ENCODE data around the gene FOXO3.

FOXO3 gene

DNA sequence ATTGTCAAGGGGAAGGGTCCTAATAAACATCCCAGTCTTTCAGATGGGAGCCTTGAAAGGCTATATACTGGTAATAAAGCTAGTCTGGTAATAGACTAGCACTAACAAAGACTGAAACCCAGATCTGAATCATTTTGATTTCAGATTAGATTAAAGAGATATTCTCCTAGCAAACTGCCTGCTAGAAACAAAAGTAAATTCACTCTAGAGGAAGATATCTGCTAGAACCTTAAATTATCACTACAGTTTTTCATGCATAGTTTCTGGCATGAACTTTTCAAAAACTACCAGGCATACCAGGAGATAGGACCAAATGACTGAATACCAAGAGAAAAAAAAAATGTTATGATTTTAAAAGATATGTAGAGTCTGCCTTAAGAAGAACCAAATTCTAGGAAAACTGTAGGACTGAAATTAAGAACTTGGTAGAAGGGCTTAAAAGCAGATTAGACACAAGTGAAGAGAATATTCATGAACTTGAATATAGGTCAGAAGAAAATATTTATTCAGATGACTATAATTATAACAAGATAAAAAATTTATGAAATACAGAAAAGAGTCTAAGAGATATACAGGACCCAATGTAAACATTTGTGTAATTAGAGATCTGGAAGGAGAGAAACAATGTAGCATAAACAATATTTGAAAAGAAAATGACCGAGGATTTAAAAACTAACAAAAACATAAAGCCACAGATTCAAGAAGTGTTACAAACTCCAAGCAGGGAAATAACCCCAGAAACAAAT is 141.6 kb downstream of the FOXO3 start:
- in situ Hi-C loops (cut with MboI; ENCODE audit: low sequenced_read_pairs) = no loop called here

DNA sequence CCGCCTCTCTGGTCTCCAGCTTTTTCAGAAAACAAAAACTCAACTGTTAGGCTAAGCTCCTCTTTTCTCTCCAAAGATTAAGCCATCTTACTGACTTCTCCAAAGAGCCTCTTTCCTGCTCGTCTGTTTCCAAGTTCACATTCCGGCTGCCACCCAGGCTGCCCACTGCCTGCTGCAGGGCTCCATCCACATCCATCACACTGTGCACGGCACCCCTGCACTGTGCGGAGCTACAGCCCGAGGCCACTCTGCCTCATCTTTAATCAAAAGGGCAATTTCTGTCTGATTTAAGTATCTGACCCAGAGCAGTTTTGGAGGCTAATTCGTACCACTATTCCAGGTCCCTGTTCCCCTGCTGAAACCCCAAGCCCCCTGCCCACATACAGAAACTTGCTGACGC is 145.9 kb downstream of the FOXO3 start:
- in situ Hi-C loops (cut with MboI; ENCODE audit: low sequenced_read_pairs) = no loop called here

DNA sequence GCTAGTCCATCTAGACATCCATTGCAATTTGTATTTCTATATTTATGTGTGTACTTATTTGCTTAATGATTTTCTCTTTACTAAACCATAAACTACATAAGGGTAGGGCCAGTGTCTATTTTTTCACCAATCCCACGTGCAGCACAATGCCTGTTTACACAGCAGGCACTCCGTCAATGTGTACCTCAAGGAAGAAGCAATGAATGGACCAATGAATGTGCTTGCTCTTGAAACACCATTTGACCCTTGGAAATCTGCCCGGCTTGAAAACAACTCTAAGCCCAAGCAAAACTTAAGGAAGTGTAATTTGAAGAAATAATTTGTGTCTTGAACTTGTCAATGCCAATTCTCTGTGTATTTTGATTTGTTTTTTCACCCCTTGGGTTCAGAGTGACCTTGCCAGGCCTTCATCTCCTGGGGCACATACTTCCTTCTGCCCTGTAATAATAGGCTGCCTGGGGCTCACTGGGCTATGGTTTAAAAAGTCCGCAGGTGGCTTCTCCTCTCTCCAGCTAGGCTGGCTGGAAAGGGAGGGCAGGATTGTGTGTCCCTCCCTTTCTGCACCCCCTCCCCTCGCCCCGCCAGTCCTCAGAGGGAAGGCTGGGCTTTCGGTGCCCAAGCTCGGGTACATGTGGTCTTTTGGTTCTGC is 146.7 kb downstream of the FOXO3 start:
- in situ Hi-C loops (cut with MboI; ENCODE audit: low sequenced_read_pairs) = no loop called here

DNA sequence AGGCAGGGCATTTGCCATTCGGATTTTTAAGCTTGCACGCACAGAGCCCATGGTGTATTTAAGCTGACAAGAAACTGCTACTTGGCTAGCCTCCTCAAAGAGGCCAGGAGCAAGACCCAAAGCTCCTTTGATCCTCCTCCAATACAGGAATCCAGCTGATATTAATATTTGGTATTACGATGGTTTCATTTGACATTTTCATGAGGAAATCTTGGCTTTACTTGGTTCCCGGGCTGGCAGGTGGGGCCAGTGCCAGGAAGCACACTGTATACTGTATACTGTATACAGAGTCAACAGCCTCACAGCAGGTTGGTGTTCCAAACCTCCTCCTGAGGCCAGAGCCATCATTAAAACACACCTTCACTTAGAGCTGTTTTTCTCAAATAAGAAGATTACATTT is 149.3 kb downstream of the FOXO3 start:
- in situ Hi-C loops (cut with MboI; ENCODE audit: low sequenced_read_pairs) = no loop called here

DNA sequence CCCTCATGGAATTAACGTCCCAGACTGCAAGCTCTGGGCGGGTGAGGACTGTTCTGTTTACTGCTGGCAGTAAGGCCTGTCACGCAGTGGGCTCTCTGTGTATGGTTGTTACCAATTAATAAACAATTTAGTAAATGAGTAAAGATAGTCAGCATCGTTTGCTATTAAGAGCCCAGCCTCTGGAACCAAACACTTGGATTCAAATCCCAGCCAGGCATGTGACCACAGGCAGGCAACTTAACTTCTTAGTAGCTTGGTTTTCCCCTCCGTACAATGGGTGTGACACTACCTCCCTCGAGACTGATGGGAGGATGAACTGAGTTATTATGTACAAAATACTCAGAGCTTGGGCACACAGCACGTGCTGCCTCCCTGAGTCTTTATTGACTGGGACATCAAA is 149.8 kb downstream of the FOXO3 start:
- in situ Hi-C loops (cut with MboI; ENCODE audit: low sequenced_read_pairs) = no loop called here

DNA sequence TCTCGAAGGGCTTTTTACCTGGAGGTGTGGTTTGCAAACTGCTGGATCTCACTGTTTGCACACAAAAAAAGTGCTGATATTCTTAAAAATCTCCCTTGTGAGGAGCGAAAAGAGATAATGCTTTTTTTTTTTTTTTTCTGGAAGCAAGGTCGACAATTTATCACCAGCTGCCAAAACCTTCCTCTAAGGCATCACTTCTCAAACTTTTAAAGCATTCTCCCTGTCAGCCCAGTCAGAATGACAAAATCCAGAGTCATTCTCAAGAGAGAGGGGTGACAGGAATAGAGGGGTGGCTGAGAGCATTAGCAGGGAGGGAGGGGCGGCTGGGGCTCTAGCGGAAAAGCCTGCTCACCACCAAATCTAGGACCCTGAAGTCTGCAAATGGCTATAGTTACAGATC is 150.4 kb downstream of the FOXO3 start:
- in situ Hi-C loops (cut with MboI; ENCODE audit: low sequenced_read_pairs) = no loop called here

DNA sequence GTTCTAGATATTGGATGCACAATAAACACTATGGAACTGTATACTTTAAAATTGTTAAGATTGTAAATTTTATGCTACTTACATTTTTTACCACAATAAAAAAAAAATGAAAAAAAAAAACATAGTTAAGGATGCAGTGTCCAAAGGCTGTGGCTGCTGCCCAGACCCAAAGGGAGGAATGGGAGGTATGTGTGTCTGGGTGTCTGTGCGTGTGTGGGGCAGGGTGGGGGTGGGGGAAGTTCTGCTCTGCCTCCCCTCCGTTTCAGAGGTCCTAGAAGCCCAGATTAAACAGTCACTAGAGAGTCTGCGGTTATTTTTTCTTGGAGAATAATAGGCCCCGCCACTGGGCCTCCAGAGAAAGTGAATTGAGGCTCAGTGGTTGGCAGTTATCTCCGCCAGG is 151.1 kb downstream of the FOXO3 start:
- in situ Hi-C loops (cut with MboI; ENCODE audit: low sequenced_read_pairs) = no loop called here

DNA sequence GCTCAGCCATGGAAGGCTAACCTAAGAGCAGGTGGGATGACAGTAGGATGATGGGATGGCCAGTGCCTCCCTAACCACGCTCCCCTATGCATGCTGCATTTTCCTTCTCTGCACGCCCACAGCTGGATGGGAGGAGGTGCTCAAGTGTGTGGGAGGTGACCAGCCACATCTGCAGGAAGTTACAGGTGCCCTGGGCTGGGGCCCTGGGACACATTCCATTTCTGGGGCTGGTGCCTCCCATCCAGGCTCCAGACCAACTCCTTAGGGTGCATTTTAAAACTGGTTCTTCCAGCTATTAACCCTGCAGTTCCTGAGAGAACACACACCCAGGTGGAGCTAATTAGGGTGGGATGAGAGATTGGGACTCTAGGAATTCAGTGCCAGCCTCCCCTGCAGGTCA is 152.2 kb downstream of the FOXO3 start:
- in situ Hi-C loops (cut with MboI; ENCODE audit: low sequenced_read_pairs) = no loop called here

DNA sequence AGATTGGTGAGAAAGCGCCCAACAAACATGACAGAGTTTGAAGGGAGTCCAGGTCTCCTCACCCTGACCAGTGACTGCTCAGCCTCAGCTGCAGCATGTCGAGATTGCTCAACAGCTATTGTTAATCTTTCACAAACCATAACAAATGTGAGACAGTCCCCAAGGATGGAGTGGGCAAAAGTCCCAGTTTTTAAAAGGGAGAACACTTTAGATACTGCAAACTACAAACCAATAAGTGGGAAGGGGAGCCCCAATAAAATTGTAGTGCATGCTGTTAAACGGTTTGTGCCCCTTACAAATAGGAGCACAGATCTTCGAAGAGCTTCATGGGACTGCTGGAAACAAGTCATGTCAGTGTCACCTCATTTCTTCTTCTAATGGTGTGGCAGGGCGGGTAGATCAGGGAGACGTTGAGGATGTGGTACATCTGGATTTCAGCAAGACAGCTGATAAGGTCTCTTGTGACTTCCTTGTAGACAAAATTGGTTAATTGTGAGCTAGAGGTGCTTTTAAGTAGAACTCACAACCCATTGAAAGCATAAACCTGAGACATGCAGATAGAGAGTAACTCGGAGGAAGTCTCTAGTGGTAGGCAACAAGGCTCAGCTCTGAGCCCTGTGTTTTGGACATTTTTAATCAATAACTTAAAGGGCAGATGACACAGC is 153.5 kb downstream of the FOXO3 start:
- in situ Hi-C loops (cut with MboI; ENCODE audit: low sequenced_read_pairs) = no loop called here

DNA sequence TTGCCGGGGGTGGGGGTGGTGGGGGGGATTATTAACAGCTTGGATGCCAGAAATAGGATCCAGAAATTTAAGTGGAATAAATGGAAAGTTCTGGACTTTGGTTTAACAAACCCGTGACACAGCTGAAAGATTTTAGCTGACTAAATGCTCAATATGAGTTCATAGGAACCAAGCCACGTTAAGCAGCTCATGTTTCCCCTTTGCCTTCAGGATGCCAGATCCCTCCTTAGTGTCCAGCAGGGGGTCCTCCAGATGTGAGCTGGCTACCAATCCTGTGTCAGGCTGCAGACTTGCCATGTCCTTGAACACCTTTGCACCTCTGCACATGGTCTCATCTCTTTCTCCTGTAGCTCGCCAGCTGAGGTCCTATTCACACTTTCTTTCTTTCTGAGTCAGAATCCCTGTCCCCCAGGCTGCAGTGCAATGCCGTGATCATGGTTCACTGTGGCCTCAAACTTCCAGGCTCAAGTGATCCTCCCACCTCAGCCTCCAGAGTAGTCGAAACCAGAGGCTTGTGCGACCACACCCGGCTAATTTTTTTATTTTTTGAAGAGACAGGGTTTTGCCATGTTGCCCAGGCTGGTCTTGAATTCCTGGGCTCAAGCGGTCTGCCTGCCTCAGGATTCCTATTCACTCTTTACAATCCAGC is 154.2 kb downstream of the FOXO3 start:
- in situ Hi-C loops (cut with MboI; ENCODE audit: low sequenced_read_pairs) = no loop called here

DNA sequence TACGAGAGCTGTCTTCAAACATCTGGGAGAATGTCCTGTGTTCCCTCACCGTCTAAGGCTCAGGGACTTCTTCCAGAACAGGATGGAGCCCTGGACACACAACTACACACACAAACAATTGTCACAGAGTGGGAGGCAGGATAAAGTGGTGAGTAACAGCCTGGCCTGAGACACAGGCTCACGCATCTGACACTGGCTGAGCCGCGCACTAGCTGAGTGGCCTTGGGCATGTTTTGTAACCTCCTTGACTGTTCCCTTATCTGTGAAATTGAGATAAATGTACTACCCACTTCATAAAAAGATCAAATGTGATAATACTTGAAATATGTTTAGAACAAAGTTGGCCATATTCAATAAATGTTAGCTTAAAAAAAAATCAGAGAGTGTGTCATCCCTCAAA is 155.1 kb downstream of the FOXO3 start:
- in situ Hi-C loops (cut with MboI; ENCODE audit: low sequenced_read_pairs) = no loop called here

DNA sequence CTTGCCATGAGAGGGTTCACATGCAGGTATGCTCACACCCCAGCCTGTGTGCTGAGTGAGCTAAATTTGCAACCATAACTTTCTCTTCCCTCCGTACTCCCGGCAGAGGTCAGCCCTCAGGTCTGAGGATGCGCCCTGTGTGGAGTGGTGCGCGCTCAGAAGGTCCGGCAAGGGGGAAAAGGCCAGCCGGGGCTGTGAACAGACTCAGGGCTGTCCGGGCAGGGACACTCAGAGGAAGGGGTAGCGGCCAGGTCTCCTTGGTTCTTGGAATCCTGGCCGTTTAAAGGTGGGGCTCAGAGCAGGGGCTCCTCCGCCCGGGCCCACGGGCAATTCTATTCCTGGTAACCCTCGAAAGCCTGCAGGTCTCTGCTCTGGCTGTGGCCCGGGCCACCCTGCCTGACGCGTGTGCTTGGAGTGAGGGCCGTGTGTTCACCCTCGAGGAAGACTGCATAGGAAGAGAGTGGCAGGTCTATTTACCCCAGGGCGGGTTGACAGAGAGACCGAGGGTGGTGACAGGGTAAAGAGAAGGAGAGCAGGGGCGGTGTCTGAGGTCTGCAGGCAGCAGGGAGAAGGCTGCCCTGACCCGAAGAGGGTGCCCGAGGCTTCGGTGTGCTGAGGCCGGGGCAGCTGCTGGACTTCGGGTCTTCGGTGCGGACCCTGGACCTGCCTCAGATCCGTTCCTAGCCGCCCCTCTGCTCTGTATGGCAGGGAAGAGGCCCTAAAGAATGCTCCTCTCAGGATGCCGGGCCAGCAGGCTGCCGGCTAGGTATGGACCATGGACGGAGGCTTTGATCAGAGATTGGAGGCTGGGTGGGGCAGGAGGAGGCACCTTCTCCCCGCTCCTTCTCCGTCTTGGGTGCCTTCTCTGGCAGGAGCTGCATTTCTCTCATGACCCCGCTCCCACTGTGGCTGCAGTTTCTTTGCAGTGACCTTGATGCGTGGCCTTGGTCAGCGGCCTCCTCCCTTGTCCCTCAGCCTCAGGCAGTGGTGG is 156.4 kb downstream of the FOXO3 start:
- in situ Hi-C loops (cut with MboI; ENCODE audit: low sequenced_read_pairs) = no loop called here

DNA sequence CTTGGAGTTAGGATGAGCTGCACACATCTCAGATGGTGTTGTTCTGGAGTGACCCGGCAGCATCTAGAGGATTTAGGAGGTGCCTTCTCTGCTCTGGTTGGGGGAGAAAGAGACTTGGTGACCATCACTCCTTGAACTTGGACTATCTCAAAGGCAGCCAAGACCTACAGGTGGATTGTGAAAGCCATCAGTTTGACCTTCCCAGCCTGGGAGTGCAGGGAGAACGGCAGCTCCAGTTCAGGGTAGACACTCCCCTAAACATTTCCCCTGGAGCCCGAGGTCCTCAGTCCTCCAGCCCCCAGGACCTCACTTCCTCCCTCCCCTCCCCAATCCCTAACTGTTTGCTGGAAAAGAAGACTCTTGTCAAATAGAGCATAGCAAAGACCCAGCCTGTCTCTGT is 158.8 kb downstream of the FOXO3 start:
- in situ Hi-C loops (cut with MboI; ENCODE audit: low sequenced_read_pairs) = no loop called here

DNA sequence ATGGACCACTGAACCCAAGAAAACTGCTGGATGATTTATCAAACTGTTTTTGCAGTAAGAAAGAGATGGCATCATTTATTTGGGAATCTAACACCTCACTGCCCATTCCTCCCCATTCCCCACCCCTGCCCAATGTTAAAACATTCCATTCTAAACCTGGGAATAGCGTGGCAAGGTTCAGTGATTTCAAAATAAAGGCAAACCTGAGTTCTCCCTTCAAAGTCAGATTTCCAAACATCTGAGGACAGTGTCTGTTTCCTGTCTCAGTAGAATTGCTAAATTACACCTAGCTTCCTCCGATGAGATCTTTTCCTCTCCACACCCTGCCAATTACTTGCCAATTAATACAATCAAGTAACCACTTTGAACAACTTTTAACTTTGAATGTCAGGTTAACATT is 160.1 kb downstream of the FOXO3 start:
- in situ Hi-C loops (cut with MboI; ENCODE audit: low sequenced_read_pairs) = no loop called here

DNA sequence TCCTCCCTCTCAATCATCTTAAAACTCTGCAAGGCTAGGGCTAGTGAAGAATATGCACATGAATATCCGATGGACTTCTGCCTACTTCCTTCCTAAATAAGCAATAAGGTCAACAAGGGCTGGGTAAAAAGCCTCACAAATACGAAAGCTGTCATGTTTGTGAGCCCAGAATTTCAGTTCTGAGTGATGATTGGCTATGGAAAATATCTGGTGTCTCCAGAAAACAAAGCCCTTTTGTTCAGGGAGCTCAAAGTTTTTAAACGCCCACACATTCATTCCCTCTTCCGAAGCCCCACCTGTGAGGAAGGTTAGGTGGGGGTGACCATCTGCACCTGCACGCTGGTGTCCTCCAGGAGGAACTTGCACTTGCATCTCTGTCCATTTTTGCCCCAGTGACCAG is 160.6 kb downstream of the FOXO3 start:
- in situ Hi-C loops (cut with MboI; ENCODE audit: low sequenced_read_pairs) = no loop called here

DNA sequence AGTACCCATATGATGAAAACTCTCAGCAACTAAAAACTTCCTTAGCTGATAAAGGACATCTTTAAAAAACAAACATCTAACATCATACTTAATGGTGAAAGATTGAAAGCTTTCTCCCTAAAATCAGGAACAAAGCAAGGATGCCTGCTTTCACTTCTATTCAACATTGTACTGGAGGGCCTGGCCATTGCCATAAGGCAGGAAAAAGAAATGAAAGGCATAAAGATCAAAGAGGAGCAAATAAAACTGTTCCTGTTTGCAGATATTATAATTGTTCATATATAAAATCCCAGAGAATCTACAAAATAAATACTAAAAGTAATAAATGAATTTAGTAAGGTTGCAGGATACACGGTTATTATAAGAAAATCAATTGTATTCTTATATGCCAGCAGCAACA is 162.9 kb downstream of the FOXO3 start:
- in situ Hi-C loops (cut with MboI; ENCODE audit: low sequenced_read_pairs) = no loop called here

DNA sequence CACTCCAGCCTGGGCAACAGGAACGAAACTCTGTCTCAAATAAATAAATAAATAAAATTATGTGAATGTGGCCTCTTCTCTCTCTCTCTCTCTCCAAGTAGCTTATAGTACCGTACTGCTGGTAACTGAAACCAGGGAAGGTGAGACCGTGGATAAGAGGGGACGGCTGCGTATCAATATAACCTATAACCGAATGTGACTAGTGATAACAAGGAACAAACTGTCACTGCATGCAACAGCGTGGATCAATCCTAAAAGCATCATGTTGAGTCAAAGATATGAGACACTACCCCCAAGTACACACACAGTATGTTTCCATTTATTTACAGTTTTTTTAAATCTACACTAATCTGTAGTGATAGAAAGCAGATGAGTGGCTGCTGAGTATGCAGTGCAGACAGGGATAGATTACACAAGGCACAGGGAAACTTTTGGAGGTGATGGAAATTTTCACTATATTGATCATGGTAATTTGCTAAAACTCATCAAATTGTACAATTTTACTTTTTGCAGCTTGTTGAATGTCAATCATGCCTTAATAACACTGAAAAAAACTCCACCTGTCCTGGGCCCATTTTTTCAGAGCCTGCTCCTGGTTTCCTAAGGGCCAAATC is 166.1 kb downstream of the FOXO3 start:
- in situ Hi-C loops (cut with MboI; ENCODE audit: low sequenced_read_pairs) = no loop called here

DNA sequence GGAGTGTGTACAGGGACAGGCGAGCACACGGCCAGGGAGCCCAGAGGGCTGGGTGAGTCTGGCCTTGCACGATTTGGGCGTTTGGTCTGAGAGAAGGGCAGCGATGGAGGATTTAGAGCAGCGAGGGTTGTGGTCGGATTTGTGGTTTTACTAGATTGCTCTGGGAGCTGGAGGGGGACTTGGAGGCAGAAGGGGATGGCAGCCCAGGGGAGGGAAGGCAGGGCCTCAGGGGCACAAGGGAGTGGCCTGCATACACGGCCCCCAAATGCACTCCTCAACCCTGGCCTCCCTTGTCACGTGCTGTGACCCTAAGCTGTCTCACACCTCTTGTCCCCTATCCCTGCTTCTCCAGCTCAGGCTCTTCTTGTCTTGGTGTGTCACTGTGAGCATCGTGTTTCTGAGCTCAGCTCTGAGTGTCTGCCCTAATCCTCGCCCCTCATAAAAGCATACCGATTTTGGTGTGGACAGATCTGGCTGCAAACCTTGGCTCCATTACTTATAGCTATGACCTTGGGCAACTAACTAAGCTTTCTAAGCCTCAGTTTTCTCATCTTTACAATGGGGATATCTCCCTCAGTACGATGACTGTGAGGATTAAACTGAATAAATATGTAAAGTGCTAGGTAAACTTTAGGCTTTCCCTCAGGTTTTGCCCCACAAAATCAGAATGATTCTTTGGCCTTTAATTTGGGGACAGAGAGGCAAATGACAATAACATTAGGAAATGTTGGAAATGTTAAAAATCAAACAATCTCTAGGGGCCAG is 167.4 kb downstream of the FOXO3 start:
- in situ Hi-C loops (cut with MboI; ENCODE audit: low sequenced_read_pairs) = no loop called here

DNA sequence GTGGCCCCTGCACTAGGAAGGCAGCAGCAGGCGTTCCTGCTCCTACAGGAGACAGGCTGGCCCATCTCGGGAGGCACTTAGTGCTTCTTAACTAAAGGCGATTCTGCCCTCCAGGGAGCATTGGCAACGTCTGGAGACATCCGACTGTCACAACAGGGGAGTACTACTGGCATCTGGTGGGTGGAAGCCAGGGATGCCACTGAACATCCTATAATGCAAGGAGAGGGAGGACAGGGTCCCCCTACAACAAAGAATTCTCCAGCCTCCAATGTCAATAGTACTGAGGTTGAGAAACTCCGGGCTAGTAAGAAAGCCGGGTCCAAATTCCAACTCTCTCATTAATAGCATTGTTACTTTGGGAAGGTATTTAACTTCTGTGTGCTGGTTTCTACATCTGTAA is 168.1 kb downstream of the FOXO3 start:
- in situ Hi-C loops (cut with MboI; ENCODE audit: low sequenced_read_pairs) = no loop called here

All from HL-60/S4 (cell line).